ENCODE results near the gene DLX1. TPM values are rescaled to one million over a fixed set of nuclear protein-coding genes. Genes with fewer than 3 reads are reported as not detected.

The DLX1 gene
- total and polyA plus RNA-seq, 2 of the 8 experiments (the other 6 are each of a cell fraction or from before 2014, with no cell fraction given): 0.11 TPM; not detected in 1

- Histone ChIP-seq H3K18ac (ENCODE audit: extremely low read depth, low read length) (no peak overlapping the region; the same call in 1 of the 2 replicates), H3K4me1 (replicated peaks in 1 of 4; ENCODE audit: control insufficient read depth in 3 of 4, insufficient read depth in 4 of 4, low read length in 3 of 4) (peaks cover 8 to 43% (median 22%) of the 10 kb centered on the region in 4 experiments), H3K9me3 (ENCODE audit: insufficient read depth in 2 of 2, low read depth in 1 of 2, low read length in 1 of 2) (no peaks in the 10 kb centered on the region), H3K79me1 (ENCODE audit: low read depth, low read length) (no peaks in the 10 kb centered on the region), H3K9ac (replicated peaks in 1 of 4; ENCODE audit: extremely low read depth in 1 of 4, low read depth in 3 of 4, low read length in 3 of 4) (no peak overlapping the region), H2BK5ac (ENCODE audit: low read depth, low read length) (no peak overlapping the region), H2BK15ac (ENCODE audit: low read length) (0 out of 2 replicates have a peak overlapping the region, but pooled peaks have one; percentile 12), H3K23me2 (ENCODE audit: low read depth, low read length) (peaks cover 19% of the 10 kb centered on the region; the same call in 1 of the 2 replicates), H4K20me1 (replicated peaks in 1 of 2; ENCODE audit: control insufficient read depth in 1 of 2, insufficient read depth in 2 of 2, low read length in 2 of 2) (peaks cover 7 to 13% of the 10 kb centered on the region in 2 experiments), H3K36me3 (ENCODE audit: control insufficient read depth in 2 of 4, insufficient read depth in 4 of 4, low read length in 3 of 4) (peaks cover 0 to under 1% (median 0%) of the 10 kb centered on the region in 4 experiments; a peak in 1 of 8 replicates), H3K4me3 (ENCODE audit: extremely low read depth in 1 of 4, insufficient read depth in 2 of 4, low read depth in 3 of 4, low read length in 4 of 4) (peak overlapping the region in 3 of 4 experiments; percentile 19 to 57 (median 31); a peak in 5 of 8 replicates), H3K14ac (ENCODE audit: insufficient read length) (no peak overlapping the region), H3K56ac (replicated peaks; ENCODE audit: insufficient read length, low read depth, low read length) (no peak overlapping the region), H2AFZ (ENCODE audit: low read length) (no peak overlapping the region), H3K27ac (ENCODE audit: low read depth, low read length) (no peak overlapping the region), H2AK5ac (ENCODE audit: low read depth, low read length) (no peak overlapping the region), H4K91ac (replicated peaks; ENCODE audit: insufficient read length, low read length) (no peak overlapping the region), H4K8ac (ENCODE audit: extremely low read depth, insufficient read depth, low read length) (peak overlapping the region; percentile 39; the same call in 1 of the 2 replicates), H2BK120ac (replicated peaks; ENCODE audit: low read depth, low read length) (no peak overlapping the region), H3K4me2 (ENCODE audit: insufficient read depth in 1 of 2, low read depth in 2 of 2, low read length in 2 of 2) (peak overlapping the region; percentile 65 to 77), H3K4ac (replicated peaks; ENCODE audit: insufficient read length, low read depth, low read length) (no peak overlapping the region), H3K27me3 (replicated peaks in 1 of 4; ENCODE audit: control insufficient read depth in 3 of 4, extremely low read depth in 1 of 4, insufficient read depth in 3 of 4, low read length in 3 of 4) (peaks cover 80 to 98% (median 94%) of the 10 kb centered on the region in 4 experiments), H2BK20ac (ENCODE audit: low read length) (no peak overlapping the region), H3K79me2 (ENCODE audit: control insufficient read depth in 1 of 2, insufficient read depth in 2 of 2, low read length in 2 of 2) (no peaks in the 10 kb centered on the region), H4K5ac (ENCODE audit: insufficient read length, low read depth, low read length) (no peak overlapping the region), H3K23ac (ENCODE audit: insufficient read length) (no peak overlapping the region), H2BK12ac (ENCODE audit: low read depth, low read length) (peak overlapping the region; percentile 82)
- no peak for DNase-seq (ENCODE audit: low read depth in 1 of 2, low spot score in 2 of 2)
- WGBS, 2 experiments (ENCODE audit: extremely low coverage in 1 of 2, insufficient coverage in 1 of 2, insufficient read length in 1 of 2, insufficient replicate concordance in 2 of 2, low coverage in 1 of 2, low lambda C conversion rate in 2 of 2, missing lambda C conversion rate in 1 of 2): 15% methylated on average over 23 of the region's 23 CpGs; no CpG with 5 or more reads in 1 of the 2 experiments
- POLR2A ChIA-PET (ENCODE audit: partially characterized antibody): interaction anchor here (16.0 kb wide), 1 partner anchor 18 kb away, joined by 184 read pairs; the partner anchor contains the start of gene DLX1
- CTCF ChIA-PET (ENCODE audit: partially characterized antibody): interaction anchor here (0.6 to 11.7 kb wide), 19 partner anchors 15 to 532 kb away, joined by 3 to 198 read pairs (median 6); partner anchors contain the start of gene DLX1
- FAIRE-seq: no peak
- TF ChIP-seq EZH2 (IDR thresholded peaks at IDR 0.05; ENCODE audit: low read depth, low read length, severe bottlenecking): no peak
- TF ChIP-seq SIN3A (conservative IDR thresholded peaks at IDR 0.05 in 1 of 2, IDR thresholded peaks at IDR 0.05 in 1 of 2; ENCODE audit: low read depth in 1 of 2, low read length in 2 of 2): no peak
- peak; percentile 85 for TF ChIP-seq SUZ12 (IDR thresholded peaks at IDR 0.05; ENCODE audit: low read length)
- no peak for TF ChIP-seq KDM4A (IDR thresholded peaks at IDR 0.05; ENCODE audit: low read depth, low read length, severe bottlenecking)
- no peak for TF ChIP-seq PHF8 (conservative IDR thresholded peaks at IDR 0.05; ENCODE audit: low read depth, low read length)
- TF ChIP-seq YY1 (IDR thresholded peaks at IDR 0.05; ENCODE audit: low read depth, low read length): no peak
- TF ChIP-seq RNF2 (IDR thresholded peaks at IDR 0.05; ENCODE audit: borderline replicate concordance, low read depth, low read length, missing control alignments, poor library complexity, severe bottlenecking): peak; percentile 68
- no peak for TF ChIP-seq SAP30 (IDR thresholded peaks at IDR 0.05; ENCODE audit: insufficient read depth, insufficient replicate concordance, low read length)
- TF ChIP-seq CEBPB (IDR thresholded peaks at IDR 0.05; ENCODE audit: low read depth, low read length): no peak
- peak; percentile 64; the same call in 1 of the 2 replicates for TF ChIP-seq CBX8 (IDR thresholded peaks at IDR 0.05; ENCODE audit: borderline replicate concordance, low read depth, low read length)
- TF ChIP-seq CHD2 (IDR thresholded peaks at IDR 0.05; ENCODE audit: low read length): no peak
These were observed 20.3 kb downstream of the DLX1 start for GRCh38 chr2:172105471-172106107.

All from H1 (cell line).